DND-41 (cell line): Measurements from ENCODE around the gene CSRNP3.

Experiments used
- CTCF ChIP-seq: IDR thresholded peaks from 2 replicates; pipeline ENCODE4 v1.5.1; 2012; ENCODE audit warnings: borderline replicate concordance, low read length, moderate library complexity, mild to moderate bottlenecking; ENCODE audit not compliant: poor library complexity, severe bottlenecking; ENCODE audit errors: extremely low read depth
- EZH2 ChIP-seq: IDR thresholded peaks from 3 replicates; pipeline ENCODE4 v1.6.1; 2012; ENCODE audit warnings: borderline replicate concordance, low read depth, mild to moderate bottlenecking, moderate library complexity, low read length, inconsistent platforms; ENCODE audit not compliant: severe bottlenecking

GRCh38 chr2:165533331-165533730 is 63.8 kb downstream of the CSRNP3 start:
- TF ChIP-seq CTCF: no peak
- no peak for TF ChIP-seq EZH2
